Measurements from ENCODE around the gene UQCC5. TPM values are rescaled to one million over a fixed set of nuclear protein-coding genes. Genes with fewer than 3 reads are reported as not detected.

The UQCC5 gene
- total and polyA plus RNA-seq, 4 donors = 3.3 to 39.9 (median 6.8) TPM

DNA sequence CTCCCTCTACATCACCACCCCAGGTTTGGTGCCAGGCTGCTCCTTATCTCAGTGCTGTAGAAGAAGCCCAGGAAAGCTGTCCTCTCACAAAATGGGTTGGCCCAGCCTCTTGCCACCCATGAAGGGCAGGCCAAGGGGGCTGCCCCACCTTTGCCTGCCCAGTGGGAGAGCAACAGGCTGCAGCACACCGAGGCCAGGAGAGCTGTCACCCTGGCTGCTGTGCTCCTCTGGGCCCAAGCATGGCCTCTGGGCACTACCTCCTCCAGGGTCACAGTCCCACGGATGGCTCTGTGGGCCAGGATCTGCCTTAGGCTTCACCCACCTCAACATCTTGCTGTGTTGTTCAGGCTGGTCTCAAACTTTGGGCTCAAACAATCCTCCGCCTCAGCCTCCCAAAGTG, 47.7 kb upstream of the UQCC5 start:
- H3K27me3 ChIP-seq (ENCODE audit: control insufficient read depth in 4 of 4, insufficient read depth in 4 of 4, low read length in 3 of 4) = no peaks in the 10 kb centered on the region
- WGBS = 96% methylated on average over 3 of the region's 3 CpGs
- TF ChIP-seq, protein P1, sequence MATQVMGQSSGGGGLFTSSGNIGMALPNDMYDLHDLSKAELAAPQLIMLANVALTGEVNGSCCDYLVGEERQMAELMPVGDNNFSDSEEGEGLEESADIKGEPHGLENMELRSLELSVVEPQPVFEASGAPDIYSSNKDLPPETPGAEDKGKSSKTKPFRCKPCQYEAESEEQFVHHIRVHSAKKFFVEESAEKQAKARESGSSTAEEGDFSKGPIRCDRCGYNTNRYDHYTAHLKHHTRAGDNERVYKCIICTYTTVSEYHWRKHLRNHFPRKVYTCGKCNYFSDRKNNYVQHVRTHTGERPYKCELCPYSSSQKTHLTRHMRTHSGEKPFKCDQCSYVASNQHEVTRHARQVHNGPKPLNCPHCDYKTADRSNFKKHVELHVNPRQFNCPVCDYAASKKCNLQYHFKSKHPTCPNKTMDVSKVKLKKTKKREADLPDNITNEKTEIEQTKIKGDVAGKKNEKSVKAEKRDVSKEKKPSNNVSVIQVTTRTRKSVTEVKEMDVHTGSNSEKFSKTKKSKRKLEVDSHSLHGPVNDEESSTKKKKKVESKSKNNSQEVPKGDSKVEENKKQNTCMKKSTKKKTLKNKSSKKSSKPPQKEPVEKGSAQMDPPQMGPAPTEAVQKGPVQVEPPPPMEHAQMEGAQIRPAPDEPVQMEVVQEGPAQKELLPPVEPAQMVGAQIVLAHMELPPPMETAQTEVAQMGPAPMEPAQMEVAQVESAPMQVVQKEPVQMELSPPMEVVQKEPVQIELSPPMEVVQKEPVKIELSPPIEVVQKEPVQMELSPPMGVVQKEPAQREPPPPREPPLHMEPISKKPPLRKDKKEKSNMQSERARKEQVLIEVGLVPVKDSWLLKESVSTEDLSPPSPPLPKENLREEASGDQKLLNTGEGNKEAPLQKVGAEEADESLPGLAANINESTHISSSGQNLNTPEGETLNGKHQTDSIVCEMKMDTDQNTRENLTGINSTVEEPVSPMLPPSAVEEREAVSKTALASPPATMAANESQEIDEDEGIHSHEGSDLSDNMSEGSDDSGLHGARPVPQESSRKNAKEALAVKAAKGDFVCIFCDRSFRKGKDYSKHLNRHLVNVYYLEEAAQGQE (IDR thresholded peaks at IDR 0.05) = no peak
- no peak for TF ChIP-seq EGR1 (IDR thresholded peaks at IDR 0.05; ENCODE audit: low read depth in 2 of 2)
- no peak for TF ChIP-seq RXRA (IDR thresholded peaks at IDR 0.05)
- no peak for TF ChIP-seq HNF4A (conservative IDR thresholded peaks at IDR 0.05)
- no peak for TF ChIP-seq NR2F2 (IDR thresholded peaks at IDR 0.05)
- TF ChIP-seq TAF1 (conservative IDR thresholded peaks at IDR 0.05) = no peak
- no peak for TF ChIP-seq GABPA (IDR thresholded peaks at IDR 0.05 in 1 of 2, conservative IDR thresholded peaks at IDR 0.05 in 1 of 2)
- TF ChIP-seq FOXA2 (IDR thresholded peaks at IDR 0.05) = no peak
- TF ChIP-seq, protein P2, sequence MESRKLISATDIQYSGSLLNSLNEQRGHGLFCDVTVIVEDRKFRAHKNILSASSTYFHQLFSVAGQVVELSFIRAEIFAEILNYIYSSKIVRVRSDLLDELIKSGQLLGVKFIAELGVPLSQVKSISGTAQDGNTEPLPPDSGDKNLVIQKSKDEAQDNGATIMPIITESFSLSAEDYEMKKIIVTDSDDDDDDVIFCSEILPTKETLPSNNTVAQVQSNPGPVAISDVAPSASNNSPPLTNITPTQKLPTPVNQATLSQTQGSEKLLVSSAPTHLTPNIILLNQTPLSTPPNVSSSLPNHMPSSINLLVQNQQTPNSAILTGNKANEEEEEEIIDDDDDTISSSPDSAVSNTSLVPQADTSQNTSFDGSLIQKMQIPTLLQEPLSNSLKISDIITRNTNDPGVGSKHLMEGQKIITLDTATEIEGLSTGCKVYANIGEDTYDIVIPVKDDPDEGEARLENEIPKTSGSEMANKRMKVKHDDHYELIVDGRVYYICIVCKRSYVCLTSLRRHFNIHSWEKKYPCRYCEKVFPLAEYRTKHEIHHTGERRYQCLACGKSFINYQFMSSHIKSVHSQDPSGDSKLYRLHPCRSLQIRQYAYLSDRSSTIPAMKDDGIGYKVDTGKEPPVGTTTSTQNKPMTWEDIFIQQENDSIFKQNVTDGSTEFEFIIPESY (IDR thresholded peaks at IDR 0.05) = no peak
- TF ChIP-seq, protein P3, sequence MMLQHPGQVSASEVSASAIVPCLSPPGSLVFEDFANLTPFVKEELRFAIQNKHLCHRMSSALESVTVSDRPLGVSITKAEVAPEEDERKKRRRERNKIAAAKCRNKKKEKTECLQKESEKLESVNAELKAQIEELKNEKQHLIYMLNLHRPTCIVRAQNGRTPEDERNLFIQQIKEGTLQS (IDR thresholded peaks at IDR 0.05) = no peak
- TF ChIP-seq YY1 (IDR thresholded peaks at IDR 0.05) = no peak
- no peak for TF ChIP-seq FOXA1 (IDR thresholded peaks at IDR 0.05)
- no peak for TF ChIP-seq SP1 (IDR thresholded peaks at IDR 0.05)
- TF ChIP-seq, protein P4, sequence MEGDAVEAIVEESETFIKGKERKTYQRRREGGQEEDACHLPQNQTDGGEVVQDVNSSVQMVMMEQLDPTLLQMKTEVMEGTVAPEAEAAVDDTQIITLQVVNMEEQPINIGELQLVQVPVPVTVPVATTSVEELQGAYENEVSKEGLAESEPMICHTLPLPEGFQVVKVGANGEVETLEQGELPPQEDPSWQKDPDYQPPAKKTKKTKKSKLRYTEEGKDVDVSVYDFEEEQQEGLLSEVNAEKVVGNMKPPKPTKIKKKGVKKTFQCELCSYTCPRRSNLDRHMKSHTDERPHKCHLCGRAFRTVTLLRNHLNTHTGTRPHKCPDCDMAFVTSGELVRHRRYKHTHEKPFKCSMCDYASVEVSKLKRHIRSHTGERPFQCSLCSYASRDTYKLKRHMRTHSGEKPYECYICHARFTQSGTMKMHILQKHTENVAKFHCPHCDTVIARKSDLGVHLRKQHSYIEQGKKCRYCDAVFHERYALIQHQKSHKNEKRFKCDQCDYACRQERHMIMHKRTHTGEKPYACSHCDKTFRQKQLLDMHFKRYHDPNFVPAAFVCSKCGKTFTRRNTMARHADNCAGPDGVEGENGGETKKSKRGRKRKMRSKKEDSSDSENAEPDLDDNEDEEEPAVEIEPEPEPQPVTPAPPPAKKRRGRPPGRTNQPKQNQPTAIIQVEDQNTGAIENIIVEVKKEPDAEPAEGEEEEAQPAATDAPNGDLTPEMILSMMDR (IDR thresholded peaks at IDR 0.05; ENCODE audit: low read depth, low read length, missing input control) = no peak
- no peak for TF ChIP-seq HNF4G (IDR thresholded peaks at IDR 0.05)
- no peak for TF ChIP-seq JUND (IDR thresholded peaks at IDR 0.05)
- TF ChIP-seq MAX (IDR thresholded peaks at IDR 0.05) = no peak
- no peak for TF ChIP-seq RAD21 (IDR thresholded peaks at IDR 0.05)
- DNase-seq (ENCODE audit: low spot score) = no peak
- peaks cover 0 to 17% (median 2%) of the 10 kb centered on the region in 4 donors for H3K4me1 ChIP-seq (ENCODE audit: control insufficient read depth in 4 of 4, insufficient read depth in 4 of 4, low read length in 3 of 4)
- peaks cover 16 to 62% (median 38%) of the 10 kb centered on the region in 4 donors for H3K36me3 ChIP-seq (ENCODE audit: control insufficient read depth in 4 of 4, insufficient read depth in 3 of 4, low read depth in 1 of 4, low read length in 3 of 4)
- no peak overlapping the region for H3K9ac ChIP-seq (ENCODE audit: low read depth in 1 of 2, low read length in 2 of 2)
- no peak overlapping the region for H3K4me3 ChIP-seq (ENCODE audit: low read depth in 1 of 3, low read length in 3 of 3)
- H3K9me3 ChIP-seq (ENCODE audit: control insufficient read depth in 4 of 4, low read length in 3 of 4) = no peaks in the 10 kb centered on the region
- H3K27ac ChIP-seq (ENCODE audit: low read depth in 1 of 2, low read length in 2 of 2) = no peak overlapping the region

All from liver (tissue), 9 donors.